Hematopoietic multipotent progenitor cell (in vitro differentiated cells): ENCODE measurements around the gene GLRX3. TPM values are rescaled to one million over a fixed set of nuclear protein-coding genes. Genes with fewer than 3 reads are reported as not detected.

Experiments
- DNase-seq, 3 donors: peaks; one replicate each; pipeline ENCODE4 v3.0.0-alpha.2; 2011 to 2015; ENCODE audit warnings: low read depth in 2 of 3, low spot score in 2 of 3
- total RNA-seq: library from RNA; depleted of rRNA; stranded (reverse); fragments of >200 nt; gene quantifications from one replicate; pipeline ENCODE4 v1.2.3, GENCODE V29; 2012

The GLRX3 gene
- total RNA-seq, 1 donor, result 17.2 TPM

DNA sequence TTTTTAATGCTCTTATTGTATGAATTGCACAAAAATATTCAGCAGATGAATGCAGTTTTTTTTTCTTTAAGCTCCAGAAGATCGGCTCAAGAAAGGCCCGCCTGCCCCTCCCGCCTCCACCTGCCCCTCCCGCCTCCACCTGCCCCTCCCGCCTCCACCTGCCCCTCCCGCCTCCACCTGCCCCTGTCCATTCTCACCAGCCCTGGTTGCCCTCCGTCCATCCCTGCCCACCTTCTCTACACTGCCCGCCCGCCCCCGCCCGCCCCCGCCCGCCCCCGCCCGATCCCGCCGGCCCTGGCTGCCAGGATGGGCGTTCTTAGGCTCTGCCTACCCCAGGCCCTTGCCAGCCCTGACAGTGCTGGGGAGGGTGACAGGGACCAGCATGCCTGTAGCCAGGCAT, 67.4 kb downstream of the GLRX3 start:
- DNase-seq, result no peak

DNA sequence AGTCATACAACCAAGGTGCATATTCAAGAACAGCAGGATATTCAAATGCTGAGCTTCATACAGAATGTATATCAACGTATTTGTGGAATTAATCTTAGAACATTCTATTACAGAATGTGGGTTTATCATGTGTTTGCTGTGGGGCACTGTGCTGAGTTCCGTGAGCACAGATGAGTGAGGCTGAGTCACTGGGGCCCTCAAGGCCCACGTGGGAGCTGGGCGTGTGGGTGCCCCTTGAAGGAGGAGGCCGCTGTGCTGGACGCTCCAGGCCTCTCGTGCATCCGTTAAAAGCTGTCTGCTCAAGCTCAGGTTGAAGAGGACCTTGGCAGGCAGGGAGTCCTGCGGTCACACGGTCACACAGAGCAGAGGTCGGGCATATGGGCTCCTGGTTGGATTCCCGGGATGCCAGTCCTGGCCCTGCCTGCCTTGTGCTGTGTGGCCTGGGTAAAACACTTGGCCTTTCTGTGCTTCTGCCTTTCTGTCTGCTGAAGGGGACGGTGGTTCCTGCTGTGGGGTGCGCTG, 70.1 kb downstream of the GLRX3 start:
- DNase-seq, result no peak

DNA sequence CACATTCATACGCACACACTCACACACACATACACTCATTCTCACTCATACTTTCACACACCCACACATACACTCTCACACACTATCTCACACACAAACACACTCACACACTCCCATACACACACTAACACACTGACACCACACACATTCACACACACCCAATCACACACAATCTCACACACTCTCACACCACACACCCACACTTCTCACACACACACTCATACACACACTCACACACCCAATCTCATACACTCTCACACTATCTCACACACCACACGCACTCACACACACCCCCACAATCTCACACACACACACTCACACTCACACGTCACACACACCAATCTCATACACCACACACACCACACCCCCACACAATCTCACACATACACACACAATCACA, 71.0 kb downstream of the GLRX3 start:
- no peak for DNase-seq

DNA sequence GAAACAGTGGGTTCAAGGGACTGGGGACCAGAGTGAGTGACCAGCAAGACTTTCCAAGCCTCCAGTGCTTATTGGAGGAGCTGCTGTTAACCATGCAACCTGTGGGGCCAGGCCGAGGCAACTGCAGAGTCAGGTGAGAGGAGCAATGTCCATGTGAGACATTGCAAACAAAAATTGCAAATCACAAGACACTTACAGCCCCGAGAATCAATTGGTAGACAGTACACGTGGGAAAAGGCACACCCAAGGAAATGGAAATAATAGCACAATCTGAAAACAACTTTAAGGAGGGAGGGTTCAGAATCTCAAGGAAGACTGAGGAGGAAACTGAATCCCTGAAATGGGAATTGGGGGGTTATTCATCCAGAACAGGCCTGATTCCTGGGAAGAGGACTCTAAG, 72.6 kb downstream of the GLRX3 start:
- no peak for DNase-seq

DNA sequence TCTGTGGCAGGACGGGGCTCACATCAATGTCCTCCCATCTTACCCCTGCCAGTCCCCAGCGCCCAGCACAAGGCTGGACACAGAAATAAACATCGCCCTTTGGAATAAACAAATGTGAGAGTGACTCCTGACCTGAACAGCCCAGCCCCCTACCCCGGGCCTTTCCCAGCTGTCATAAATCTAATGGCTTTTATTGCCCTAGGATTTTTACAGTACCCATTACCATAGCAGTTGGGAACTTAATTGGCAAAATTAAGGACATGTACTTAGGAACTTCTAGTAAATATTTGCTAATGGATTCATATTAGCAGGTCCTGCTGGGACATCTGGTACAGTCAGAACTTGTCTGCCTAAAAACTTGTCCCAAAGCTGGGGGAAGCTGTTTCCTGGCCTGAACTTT, 76.6 kb downstream of the GLRX3 start:
- no peak for DNase-seq

DNA sequence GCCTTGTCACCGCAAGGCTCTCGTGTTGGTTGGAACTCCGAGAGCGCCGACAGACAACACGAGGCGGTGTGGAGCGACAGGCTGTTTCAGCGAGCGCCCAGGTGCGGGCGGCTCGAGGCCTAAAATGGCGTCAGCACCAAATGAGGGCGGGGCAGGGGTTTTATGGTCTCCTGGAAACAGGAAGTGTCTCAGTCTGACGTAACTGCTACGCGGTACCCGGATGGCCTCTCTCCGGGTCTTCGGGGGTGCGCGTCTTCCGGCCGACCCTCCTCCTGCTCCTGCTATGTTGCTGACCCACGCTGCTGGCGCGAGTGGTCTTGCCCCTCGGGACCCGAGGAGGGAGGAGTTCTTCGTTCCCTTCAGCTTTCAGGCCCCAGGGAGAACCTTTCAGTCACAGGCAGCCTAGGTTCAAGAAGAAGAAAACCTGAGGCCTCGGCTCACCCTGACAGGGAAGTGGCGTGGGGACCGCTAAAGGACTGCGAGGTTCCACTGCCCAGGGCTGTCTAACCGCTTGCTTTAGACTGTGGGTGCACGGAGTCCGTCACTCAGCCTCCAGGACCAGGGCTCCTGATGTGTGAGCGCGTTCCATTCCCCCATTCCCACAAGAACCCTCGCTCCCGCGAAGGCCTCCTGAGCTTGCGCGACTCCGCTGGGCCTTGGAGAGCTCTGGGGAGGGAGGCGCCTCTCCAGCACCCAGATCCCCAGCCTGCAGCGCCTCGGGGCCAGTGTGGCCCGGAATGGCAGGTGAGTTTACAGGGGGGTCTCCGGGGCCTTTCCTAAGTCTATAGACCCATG, 77.3 kb downstream of the GLRX3 start:
- DNase-seq, result no peak

DNA sequence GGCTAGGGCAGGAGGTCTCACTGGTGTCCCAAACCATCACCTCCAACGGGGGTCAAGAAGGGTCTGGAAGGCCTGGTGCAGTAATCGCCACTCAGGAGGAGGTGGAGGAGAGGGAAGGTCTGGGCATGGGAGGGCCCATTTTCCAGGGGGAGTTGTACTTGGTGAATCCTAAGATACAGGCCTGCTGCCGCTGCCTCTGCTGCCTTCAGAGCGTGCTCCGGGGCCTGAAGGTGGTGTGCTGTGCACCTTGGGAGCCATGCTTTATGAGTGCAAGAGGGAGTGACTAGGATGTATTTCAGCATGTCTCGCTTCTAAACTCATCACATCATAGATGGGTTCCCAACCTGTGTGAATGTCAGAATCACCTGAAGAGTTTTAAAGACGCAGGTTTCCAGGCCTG, 78.2 kb downstream of the GLRX3 start:
- DNase-seq, result no peak

DNA sequence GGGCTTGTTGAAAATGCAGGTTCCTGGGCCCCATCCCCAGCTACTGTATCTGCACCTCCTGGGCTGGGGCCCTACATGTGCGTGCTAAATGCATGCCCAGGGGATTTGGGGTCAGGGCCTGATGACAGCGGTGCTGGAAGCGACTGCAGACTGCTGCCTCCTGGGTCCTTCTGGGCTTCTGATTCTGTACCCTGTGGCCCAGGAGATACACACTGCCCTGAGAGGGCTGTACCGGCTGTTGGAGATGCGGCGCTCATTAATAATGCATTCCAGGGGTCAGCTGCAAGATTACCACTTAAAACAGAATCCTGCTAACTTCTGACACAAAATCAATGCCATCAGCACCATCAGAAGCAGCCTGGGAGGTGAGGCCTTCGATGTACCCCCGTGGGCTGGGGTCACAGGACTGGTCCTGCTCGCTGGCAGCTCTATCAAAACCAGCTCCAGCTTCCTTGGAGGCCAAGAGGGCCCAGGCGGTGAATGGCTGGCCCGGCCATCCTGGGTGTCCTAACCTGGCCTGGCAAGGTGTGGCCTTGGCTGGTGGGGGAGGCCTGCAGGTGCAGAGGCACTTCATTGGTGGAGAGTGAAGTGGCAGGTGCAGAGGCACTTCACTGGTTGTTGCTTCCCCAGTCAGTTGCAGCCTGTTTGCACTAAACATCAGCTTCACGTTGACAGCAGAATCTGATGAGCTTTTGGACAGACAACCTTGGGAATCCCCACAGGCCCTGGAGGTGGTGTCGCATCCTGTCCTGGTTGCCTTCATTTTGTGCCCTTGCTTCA, 79.2 kb downstream of the GLRX3 start:
- DNase-seq, result no peak

DNA sequence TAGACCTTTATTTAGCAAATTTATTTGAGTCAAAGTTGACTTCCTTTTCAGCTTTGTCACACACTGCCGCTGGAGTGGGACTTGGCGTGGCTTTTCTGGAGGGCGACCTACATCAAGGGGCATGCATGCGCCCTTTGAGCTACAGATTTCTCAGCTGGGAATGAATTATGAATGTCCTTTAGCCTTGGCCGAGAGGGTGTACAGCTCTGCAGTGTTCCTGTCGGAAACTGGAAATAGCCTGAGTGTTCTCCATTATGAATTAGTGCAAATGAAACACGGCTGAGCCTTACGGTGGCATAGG, 79.7 kb downstream of the GLRX3 start:
- no peak for DNase-seq

DNA sequence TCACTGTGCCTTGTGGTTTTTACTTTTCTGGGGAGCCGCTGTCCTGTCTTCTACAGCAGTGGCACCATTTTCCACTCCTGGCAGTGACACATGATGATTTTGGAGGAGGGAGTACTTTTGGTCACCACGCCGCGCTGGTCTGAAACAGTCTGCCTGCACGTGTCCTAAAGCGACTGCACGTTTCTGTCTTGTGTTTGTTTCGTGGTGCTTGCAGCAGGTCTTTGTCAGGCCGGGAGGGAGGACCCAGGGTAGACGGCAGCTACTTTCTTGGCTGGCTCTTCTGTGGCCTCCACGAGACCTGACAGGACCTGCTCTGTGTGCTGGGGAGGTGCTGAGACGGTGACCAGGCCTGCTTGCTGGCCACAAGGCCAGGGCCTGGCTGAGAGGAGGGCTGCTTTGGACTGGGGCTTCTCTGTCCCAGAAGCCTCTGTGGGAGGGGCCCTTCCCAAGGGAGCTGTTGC, 82.0 kb downstream of the GLRX3 start:
- no peak for DNase-seq

DNA sequence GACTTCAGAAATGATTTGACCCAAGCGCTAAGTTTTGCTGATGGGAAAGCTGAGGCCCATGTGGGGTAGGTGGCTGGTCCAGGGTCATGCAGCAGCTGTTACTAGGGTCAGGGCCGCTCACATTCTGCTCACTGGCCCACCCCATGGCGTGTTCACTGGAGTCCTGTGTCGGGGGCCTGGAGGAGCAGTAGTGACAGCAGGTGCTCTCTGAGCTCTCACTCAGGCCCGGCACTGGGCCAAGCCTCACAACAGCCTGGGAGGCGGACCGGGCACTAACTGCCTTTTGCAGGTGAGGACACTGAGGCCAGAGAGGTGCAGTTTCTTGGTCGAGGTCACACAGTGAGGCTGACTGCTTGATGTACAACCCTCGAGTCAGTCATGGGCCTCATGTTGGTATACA, 82.7 kb downstream of the GLRX3 start:
- no peak for DNase-seq

DNA sequence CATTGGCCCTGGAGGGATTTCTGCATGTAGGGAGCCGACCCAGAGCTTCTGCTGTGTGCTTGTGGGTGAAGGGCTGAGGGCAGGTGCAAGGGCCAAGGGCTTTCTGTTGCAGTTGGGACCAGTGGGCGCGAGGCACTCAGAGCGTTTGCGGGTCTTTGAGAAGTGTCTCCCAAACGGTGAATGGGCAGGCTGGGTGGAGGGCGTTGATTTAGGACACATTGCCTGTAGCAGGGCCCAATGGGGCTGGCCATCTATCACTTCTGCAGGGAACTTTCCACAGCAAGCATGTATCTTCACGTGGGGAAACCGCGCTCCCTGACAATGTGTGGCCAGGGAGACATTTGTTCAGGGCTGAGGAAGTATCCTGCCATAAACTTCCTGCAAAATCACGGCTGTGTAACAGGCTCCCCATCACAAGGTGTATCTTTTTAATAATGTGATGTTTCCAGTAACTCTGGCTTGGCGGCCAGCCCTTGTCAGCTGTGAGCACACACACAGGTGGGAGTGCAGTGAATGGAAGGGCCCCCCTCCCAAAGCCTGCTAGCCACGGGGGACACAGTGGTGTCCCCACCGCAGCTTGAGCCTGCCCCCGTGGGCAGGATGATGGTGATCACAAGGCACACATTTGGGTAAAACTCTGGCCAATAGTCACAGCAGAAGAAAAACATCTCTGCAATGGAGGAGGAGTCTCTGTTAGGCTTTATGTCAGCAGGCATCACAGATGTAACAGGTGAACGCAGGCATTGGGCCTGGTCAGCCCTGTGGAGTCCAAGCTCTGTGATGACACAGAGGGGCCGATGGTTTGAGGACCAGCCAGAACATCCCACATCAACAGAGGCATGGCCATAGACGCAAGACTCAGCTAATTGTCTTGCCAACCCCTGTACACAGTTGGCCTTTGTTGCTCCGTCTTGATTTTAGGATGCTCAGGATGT, 84.3 kb downstream of the GLRX3 start:
- no peak for DNase-seq

DNA sequence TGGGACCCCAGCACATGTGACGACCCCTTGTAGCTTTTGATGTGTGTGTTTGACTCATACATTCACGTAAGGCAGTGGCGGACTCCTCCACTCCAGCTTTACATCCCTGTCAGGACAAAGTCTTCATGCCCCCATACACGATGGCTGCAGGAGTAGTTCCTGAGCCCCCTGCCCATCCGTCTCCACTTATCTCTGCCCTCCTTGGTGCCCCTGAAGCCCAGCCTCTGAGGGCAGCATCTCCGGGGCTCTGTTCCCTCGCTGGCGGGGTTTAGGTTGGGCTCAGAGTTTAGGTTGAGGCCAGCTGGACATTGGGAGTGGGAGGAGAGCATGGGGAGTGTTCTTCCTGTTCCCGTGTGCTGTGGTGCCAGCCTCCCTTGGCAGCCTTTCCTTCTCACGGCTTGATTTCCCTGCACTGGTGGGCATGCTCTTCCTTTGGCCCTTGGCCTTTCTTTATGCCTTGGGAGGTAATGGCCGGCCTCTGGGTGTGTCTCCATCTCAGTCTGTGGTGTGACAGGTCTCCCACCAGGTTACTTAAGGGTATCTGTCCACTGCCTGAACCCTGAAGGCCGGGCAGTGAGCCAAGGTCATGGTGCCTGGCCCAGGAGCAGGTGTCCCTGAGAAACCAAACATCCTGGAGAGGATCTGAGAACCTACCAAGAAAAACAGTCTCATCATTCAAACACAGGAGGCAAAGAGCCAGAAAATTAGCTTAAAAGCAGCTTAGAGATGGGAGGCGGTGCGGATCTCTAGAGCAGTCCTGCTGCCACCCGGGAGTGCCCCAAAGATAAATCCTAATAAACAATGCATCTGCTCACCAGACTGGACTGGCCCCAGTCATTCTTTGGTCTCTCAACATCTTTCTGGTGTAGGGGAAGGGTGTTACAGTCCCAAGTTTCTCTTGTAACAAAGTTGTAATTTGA, 85.5 kb downstream of the GLRX3 start:
- no peak for DNase-seq

DNA sequence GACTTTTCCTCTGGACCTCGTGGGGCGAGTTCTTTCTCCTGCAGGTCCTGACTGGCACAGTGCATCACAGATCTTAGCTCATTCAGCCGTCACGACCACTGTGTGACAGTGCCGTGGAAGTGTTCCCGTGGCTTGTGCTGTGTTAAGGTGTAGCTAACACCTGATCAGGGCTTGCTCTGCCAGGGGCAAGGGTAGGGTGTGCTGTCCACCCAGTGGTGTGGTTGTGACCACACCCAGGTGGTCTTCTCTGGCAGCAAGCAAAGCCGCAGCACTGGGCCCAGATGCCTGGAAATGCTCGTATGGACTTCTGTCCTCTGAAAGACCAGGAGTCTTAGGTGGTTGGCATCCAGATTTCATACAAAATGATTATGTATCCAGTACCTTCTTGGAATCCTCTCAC, 86.2 kb downstream of the GLRX3 start:
- DNase-seq, result no peak

DNA sequence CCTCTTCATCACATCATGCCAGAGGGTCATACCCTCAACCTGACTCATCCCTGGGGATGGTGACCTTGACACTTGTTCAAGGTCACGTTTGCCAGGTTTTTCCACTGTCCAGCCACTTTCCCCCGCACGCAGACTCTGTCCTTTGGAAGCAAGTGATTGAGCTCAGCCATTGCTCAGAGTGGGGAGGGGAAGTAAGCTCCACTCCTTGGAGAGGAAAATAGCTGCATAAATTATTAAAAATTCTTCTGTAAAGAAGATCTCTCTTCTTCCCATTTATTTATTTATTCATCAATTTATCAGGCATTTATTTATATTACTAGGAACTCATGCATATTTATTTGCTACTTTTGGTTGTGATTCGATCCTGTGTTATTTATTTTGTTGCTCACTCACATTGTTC, 88.0 kb downstream of the GLRX3 start:
- no peak for DNase-seq

DNA sequence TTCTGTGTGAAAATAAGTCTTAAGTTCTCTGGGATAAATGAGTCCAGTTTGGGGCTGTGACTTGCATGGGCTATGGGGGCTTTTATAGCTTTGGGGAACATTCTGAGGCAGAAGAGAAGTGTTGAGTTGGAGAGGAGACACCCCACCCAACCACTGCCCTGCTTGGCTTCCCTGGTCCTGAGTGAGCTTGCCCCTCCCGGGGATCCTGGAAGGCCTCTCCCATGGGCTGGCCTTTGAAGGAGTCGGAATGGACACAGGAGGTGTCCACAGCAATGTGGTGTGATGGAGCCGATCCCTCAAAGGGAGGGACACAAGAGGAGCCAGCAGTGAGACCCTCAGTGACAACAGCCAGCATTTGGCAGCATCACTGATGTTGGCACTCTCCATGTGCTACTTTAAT, 89.8 kb downstream of the GLRX3 start:
- DNase-seq, result no peak

DNA sequence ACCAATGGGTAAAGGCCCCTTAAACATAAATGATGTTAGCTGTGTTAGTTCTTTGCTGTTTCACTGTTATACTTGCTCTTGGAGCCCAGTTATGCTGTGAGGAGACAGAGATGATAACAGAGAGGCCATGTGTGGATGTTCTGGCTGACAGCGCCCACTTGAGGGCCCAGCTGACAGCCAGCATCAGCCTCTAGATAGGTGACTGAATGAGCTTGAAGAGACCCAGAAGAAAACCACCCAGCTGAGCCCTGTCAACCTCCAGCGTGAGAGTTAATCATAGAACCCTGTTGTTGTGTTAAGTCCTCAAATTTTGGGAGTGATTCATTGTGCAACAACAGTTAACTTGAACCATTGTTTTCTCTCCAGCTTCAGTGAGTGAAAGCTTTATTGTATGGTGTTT, 91.7 kb downstream of the GLRX3 start:
- DNase-seq, result no peak
